CD4-positive, alpha-beta T cell treated with Interleukin-17A for 4 hours (primary cell): ENCODE measurements around the gene KLHDC1.

Experiments
- DNase-seq: peaks from one replicate; pipeline ENCODE4 v3.0.0-alpha.2; 2020; ENCODE audit warnings: mixed read lengths

KLHDC1 gene

DNA sequence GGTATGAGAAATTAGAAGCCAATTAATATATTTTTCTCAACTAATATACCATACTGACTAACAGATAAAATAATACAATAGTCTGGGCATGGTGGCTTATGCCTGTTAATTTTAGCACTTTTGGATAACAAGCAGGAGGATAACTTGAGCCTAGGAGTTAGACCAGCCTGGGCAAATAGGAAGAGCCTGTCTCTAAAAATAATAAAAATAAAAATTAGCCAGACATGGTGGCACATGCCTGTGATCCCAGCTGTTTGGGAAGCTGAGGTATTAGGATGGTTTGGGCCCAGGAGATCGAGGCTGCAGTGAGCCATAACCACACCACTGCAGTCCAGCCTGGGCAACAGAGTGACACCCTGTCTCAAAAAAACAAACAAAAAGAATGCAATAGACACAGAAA, 99.7 kb downstream of the KLHDC1 start:
- DNase-seq, result no peak

DNA sequence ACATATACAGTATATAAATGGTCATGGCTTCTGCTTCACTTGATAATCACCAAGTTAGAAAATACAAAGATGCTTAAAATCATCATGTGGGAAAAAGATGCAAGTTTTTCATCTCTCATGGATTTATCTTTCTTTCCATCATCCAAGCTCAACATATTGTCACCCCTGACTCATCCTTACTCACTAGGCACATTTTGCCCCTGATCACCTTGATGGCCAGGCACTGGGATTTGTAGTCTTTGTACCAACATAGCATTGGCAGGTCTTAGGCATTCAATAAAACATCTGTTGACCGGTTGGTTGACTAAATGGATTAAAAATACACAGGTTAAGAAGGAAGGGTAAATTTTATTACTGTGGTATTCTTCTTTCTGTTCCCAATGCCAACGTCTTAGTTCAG, 103.1 kb downstream of the KLHDC1 start:
- DNase-seq, result no peak
